ENCODE results near the gene PLN.

DNA sequence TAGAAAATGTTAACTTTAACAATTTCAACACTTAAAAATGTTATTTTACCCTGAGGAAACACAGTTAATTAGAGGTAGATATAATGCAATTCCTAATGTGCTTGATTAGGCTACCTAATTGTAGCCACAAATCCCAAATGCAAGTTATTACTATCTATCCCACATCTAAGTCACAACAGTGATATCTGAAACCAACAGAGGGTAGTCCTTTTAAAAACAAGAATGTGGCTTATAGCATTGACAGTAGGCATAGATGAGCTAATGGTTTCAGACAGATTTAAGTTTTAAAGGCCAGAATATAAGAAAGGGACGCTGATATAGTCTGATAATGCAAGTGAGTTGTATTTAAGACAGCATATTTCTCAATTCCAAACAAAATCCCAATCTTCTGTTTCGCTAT is 23.0 kb downstream of the PLN start:
- TF ChIP-seq, protein P1, sequence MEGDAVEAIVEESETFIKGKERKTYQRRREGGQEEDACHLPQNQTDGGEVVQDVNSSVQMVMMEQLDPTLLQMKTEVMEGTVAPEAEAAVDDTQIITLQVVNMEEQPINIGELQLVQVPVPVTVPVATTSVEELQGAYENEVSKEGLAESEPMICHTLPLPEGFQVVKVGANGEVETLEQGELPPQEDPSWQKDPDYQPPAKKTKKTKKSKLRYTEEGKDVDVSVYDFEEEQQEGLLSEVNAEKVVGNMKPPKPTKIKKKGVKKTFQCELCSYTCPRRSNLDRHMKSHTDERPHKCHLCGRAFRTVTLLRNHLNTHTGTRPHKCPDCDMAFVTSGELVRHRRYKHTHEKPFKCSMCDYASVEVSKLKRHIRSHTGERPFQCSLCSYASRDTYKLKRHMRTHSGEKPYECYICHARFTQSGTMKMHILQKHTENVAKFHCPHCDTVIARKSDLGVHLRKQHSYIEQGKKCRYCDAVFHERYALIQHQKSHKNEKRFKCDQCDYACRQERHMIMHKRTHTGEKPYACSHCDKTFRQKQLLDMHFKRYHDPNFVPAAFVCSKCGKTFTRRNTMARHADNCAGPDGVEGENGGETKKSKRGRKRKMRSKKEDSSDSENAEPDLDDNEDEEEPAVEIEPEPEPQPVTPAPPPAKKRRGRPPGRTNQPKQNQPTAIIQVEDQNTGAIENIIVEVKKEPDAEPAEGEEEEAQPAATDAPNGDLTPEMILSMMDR (conservative IDR thresholded peaks at IDR 0.05; ENCODE audit: low read depth, low read length) = no peak
- TF ChIP-seq EZH2 (IDR thresholded peaks at IDR 0.05; ENCODE audit: low read length, unreplicated experiment) = no peak
